A673 (cell line): ENCODE data around the gene HSD17B13. TPM values are rescaled to one million over a fixed set of nuclear protein-coding genes. Genes with fewer than 3 reads are reported as not detected.

ENCODE experiments used
- BruUV-seq: library from RNA; stranded (reverse); fragments of 400-500 nt; replicated peaks from 2 replicates; lab custom pipeline; 2021; lab: Mats Ljungman, UMichigan
- CTCF ChIA-PET: fragments of 300-600 bp; sonication (Branson Sonifier 250); formaldehyde crosslinking; loops from one replicate; lab custom pipeline; 2022; ENCODE audit warnings: antibody characterized with exemption; lab: Charles Lee
- POLR2A ChIA-PET: fragments of 300-600 bp; sonication (Branson Sonifier 250); formaldehyde crosslinking; loops from one replicate; lab custom pipeline; 2022; ENCODE audit warnings: antibody characterized with exemption; ENCODE audit not compliant: low non-redundant PET; lab: Charles Lee
- DNase-seq: peaks from one replicate; pipeline ENCODE4 v3.0.0-alpha.2; 2015; ENCODE audit warnings: low spot score
- H3K27ac ChIP-seq: fragments of 200-600 bp; sonication (generic); 2 replicates; pipeline ENCODE4 v1.5.1; 2016; ENCODE audit warnings: mixed run types, low read depth, mild to moderate bottlenecking, mixed read lengths, antibody characterized with exemption, low read length; ENCODE audit not compliant: poor library complexity, severe bottlenecking
- H3K27me3 ChIP-seq: fragments of 200-600 bp; sonication (generic); replicated peaks from 2 replicates; pipeline ENCODE4 v1.6.1; 2017; ENCODE audit warnings: mixed run types, low read depth, mild to moderate bottlenecking, mixed read lengths, antibody characterized with exemption, low read length; ENCODE audit not compliant: insufficient read depth, poor library complexity
- H3K36me3 ChIP-seq: fragments of 200-600 bp; sonication (generic); 2 replicates; pipeline ENCODE4 v1.6.1; 2016; ENCODE audit warnings: mixed run types, mild to moderate bottlenecking, mixed read lengths, antibody characterized with exemption, low read length; ENCODE audit not compliant: insufficient read depth, poor library complexity, severe bottlenecking
- H3K4me1 ChIP-seq: fragments of 200-600 bp; sonication (generic); 2 replicates; pipeline ENCODE4 v1.6.1; 2017; ENCODE audit warnings: mixed run types, mild to moderate bottlenecking, mixed read lengths, antibody characterized with exemption, low read length; ENCODE audit not compliant: insufficient read depth, poor library complexity, severe bottlenecking
- H3K4me3 ChIP-seq: fragments of 200-600 bp; sonication (generic); 2 replicates; pipeline ENCODE4 v1.5.1; 2016; ENCODE audit warnings: low read depth, mixed run types, mild to moderate bottlenecking, mixed read lengths, low read length; ENCODE audit not compliant: poor library complexity, severe bottlenecking
- H3K9me3 ChIP-seq: fragments of 200-600 bp; sonication (generic); 2 replicates; pipeline ENCODE4 v1.6.1; 2016; ENCODE audit warnings: mixed run types, low read depth, mild to moderate bottlenecking, mixed read lengths, antibody characterized with exemption, low read length; ENCODE audit not compliant: poor library complexity, severe bottlenecking
- CTCF ChIP-seq: fragments of 300-800, 200-600 bp; sonication (generic); conservative IDR thresholded peaks from 2 replicates; pipeline ENCODE4 v1.5.1; 2017; ENCODE audit warnings: low read depth, mild to moderate bottlenecking, antibody characterized with exemption, low read length, moderate library complexity, mixed read lengths
- EZH2 ChIP-seq: fragments of 200-600 bp; sonication (generic); IDR thresholded peaks from 2 replicates; pipeline ENCODE4 v1.6.1; 2017; ENCODE audit warnings: borderline replicate concordance, low read depth, mild to moderate bottlenecking, mixed read lengths, antibody characterized with exemption, low read length; ENCODE audit not compliant: poor library complexity, severe bottlenecking
- intact Hi-C: fragments of 100-400 bp; cut with micrococcal nuclease; formaldehyde crosslinking; loops from one replicate; pipeline ENCODE4 v1.10.0; 2022; ENCODE audit not compliant: unreplicated experiment
- total RNA-seq: library from RNA; stranded (reverse); gene quantifications from 2 replicates; pipeline ENCODE4 v1.2.3, GENCODE V29; 2021

HSD17B13 gene
- total RNA-seq, 1 experiment from 2014 or later: not detected

GRCh38 chr4:87330761-87331160 is 8.1 kb upstream of the HSD17B13 start:
- CTCF ChIA-PET: no interaction called here
- H3K9me3 ChIP-seq: peaks cover 7% of the 10 kb centered on the region
- H3K27me3 ChIP-seq: no peaks in the 10 kb centered on the region
- POLR2A ChIA-PET: no interaction called here
- no peaks in the 10 kb centered on the region for H3K4me1 ChIP-seq
- no TSS peak for BruUV-seq
- H3K36me3 ChIP-seq: no peaks in the 10 kb centered on the region
- H3K4me3 ChIP-seq: no peak overlapping the region
- intact Hi-C loops: no loop called here
- H3K27ac ChIP-seq: no peak overlapping the region
- no peak for DNase-seq
- no peak for TF ChIP-seq EZH2
- TF ChIP-seq CTCF: no peak

- intact Hi-C loops: no loop called here
- H3K27me3 ChIP-seq: no peaks in the 10 kb centered on the region
- H3K36me3 ChIP-seq: no peaks in the 10 kb centered on the region
- no peaks in the 10 kb centered on the region for H3K9me3 ChIP-seq
- ChIA-PET CTCF (no interaction called here), POLR2A (no interaction called here)
- DNase-seq: no peak
- no peak for TF ChIP-seq EZH2
- TF ChIP-seq CTCF: no peak
- no peak overlapping the region for H3K27ac ChIP-seq
- no peak overlapping the region for H3K4me3 ChIP-seq
- no TSS peak for BruUV-seq
- no peaks in the 10 kb centered on the region for H3K4me1 ChIP-seq
These were observed 4.5 kb upstream of the HSD17B13 start for GRCh38 chr4:87327136-87327535.

- intact Hi-C loops: no loop called here
- no peaks in the 10 kb centered on the region for H3K27me3 ChIP-seq
- no peak overlapping the region for H3K4me3 ChIP-seq
- H3K27ac ChIP-seq: no peak overlapping the region
- no peak for DNase-seq
- no TSS peak for BruUV-seq
- ChIA-PET POLR2A (no interaction called here), CTCF (no interaction called here)
- H3K9me3 ChIP-seq: no peaks in the 10 kb centered on the region
- H3K4me1 ChIP-seq: no peaks in the 10 kb centered on the region
- no peaks in the 10 kb centered on the region for H3K36me3 ChIP-seq
- no peak for TF ChIP-seq CTCF
- no peak for TF ChIP-seq EZH2
These were observed 3.8 kb upstream of the HSD17B13 start for GRCh38 chr4:87326460-87326859.
